ENCODE results near the gene SGMS1. TPM values are rescaled to one million over a fixed set of nuclear protein-coding genes. Genes with fewer than 3 reads are reported as not detected.
"Not testable (repeated sequence)": the region's sequence is repeated elsewhere in the genome, so short reads cannot be mapped to it uniquely, and the experiment has no call there.

SGMS1 gene
- total RNA-seq, 1 experiment from 2014 or later = 24.7 TPM

DNA sequence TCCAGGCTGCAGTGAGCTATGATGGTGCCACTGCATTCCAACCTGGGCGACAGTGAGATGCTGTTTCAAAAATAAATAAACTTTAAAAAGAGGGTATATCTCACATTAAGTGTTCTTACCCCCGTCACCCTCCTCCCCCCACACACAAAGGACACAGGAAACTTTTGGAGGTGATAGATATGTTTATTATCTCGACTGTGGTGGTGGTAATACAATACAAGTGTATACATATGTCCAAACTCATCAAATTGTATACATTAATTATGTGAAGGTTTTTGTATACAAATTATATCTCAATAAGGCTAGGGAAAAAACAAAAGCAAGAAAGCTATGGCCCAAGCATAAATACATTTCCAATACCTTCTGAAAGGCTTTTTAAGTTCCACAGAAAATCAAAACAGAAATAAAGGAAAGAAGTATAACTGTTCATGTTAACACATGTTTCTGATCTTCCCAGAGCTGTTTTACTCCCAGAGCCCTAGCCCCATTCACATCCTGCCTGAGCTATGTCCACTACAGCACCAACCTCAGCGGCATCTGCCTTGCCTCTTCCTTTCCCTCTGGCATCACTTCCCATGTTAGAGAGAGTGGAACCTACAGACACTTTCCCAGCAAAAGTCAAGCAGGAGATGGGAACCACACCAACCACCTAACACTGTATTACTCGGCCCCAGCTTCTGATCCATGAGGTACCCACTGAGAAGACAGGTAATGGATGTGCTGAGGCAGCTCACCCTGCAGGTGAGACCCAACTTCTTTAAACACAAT is 48.1 kb downstream of the SGMS1 start:
- no peaks in the 10 kb centered on the region for H3K9me3 Mint-ChIP-seq (ENCODE audit: unreplicated experiment)
- intact Hi-C loops (cut with micrococcal nuclease) = no loop called here
- CTCF ChIA-PET = interaction anchor here (0.6 to 2.3 kb wide), 6 partner anchors 14 to 1024 kb away, joined by 3 to 7 read pairs (median 4); no protein-coding TSS in a partner anchor
- H3K4me3 Mint-ChIP-seq (ENCODE audit: unreplicated experiment) = no peak overlapping the region
- no peak overlapping the region for H3K27ac Mint-ChIP-seq (ENCODE audit: low read depth, unreplicated experiment)
- DNase-seq (ENCODE audit: unreplicated experiment) = no peak
- POLR2A ChIA-PET = interaction anchor here (0.7 to 1.3 kb wide), 2 partner anchors 48 to 189 kb away, joined by 3 read pairs; partner anchors contain the start of gene SGMS1
- TF ChIP-seq, protein P1, sequence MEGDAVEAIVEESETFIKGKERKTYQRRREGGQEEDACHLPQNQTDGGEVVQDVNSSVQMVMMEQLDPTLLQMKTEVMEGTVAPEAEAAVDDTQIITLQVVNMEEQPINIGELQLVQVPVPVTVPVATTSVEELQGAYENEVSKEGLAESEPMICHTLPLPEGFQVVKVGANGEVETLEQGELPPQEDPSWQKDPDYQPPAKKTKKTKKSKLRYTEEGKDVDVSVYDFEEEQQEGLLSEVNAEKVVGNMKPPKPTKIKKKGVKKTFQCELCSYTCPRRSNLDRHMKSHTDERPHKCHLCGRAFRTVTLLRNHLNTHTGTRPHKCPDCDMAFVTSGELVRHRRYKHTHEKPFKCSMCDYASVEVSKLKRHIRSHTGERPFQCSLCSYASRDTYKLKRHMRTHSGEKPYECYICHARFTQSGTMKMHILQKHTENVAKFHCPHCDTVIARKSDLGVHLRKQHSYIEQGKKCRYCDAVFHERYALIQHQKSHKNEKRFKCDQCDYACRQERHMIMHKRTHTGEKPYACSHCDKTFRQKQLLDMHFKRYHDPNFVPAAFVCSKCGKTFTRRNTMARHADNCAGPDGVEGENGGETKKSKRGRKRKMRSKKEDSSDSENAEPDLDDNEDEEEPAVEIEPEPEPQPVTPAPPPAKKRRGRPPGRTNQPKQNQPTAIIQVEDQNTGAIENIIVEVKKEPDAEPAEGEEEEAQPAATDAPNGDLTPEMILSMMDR (IDR thresholded peaks at IDR 0.05; ENCODE audit: unreplicated experiment) = no peak
- no TSS peak for BruUV-seq (replicated peaks)
- peaks cover 33% of the 10 kb centered on the region for H3K4me1 Mint-ChIP-seq (ENCODE audit: insufficient read depth, unreplicated experiment)
- H3K27me3 Mint-ChIP-seq (ENCODE audit: insufficient read depth, unreplicated experiment) = no peaks in the 10 kb centered on the region
- H3K36me3 Mint-ChIP-seq (ENCODE audit: insufficient read depth, unreplicated experiment) = no peaks in the 10 kb centered on the region

DNA sequence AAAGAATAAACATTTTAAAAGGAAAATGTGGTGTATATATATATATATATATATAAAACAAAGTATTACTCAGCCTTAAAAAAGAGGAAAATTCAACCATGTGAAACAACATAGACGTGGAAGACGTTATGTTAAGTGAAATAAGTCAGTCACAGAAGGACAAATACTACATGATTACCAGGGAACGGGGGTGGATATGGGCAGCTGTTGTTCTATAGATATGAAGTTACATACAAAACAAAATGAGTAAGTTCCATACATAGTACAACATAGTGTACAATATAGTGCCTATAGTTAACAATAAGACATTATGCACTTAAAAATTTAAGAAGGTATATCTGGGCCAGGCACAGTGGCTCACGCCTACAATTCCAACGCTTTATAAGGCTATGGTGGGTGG is 48.8 kb downstream of the SGMS1 start:
- Mint-ChIP-seq H3K27me3 (ENCODE audit: insufficient read depth, unreplicated experiment) (no peaks in the 10 kb centered on the region), H3K36me3 (ENCODE audit: insufficient read depth, unreplicated experiment) (no peaks in the 10 kb centered on the region), H3K4me3 (ENCODE audit: unreplicated experiment) (no peak overlapping the region), H3K4me1 (ENCODE audit: insufficient read depth, unreplicated experiment) (peaks cover 28% of the 10 kb centered on the region), H3K9me3 (ENCODE audit: unreplicated experiment) (no peaks in the 10 kb centered on the region), H3K27ac (ENCODE audit: low read depth, unreplicated experiment) (no peak overlapping the region)
- CTCF ChIA-PET = interaction anchor here (1.5 to 2.3 kb wide), 3 partner anchors 14 to 79 kb away, joined by 5 to 7 read pairs (median 6); no protein-coding TSS in a partner anchor
- no TSS peak for BruUV-seq (replicated peaks)
- no peak for DNase-seq (ENCODE audit: unreplicated experiment)
- TF ChIP-seq, protein P1 (IDR thresholded peaks at IDR 0.05; ENCODE audit: unreplicated experiment) = no peak
- intact Hi-C loops (cut with micrococcal nuclease) = no loop called here
- POLR2A ChIA-PET = no interaction called here

DNA sequence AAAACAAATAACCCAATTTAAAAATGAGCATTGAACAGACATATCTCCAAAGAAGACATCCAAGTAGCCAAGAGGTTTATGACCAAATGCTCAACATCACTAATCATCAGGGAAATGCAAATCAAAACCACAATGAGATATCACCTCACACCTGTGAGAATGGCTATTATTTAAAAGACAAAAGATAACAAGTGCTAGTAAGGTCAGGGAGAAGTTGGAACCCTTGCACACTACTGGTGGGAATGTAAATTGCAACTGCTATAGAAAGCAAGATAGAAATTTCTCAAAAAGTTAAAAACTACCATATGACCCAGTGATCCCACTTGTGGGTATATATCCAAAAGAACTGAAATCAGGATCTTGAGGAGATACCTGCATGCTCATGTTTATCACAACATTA is 49.5 kb downstream of the SGMS1 start:
- no peak overlapping the region for H3K4me3 Mint-ChIP-seq (ENCODE audit: unreplicated experiment)
- no peaks in the 10 kb centered on the region for H3K36me3 Mint-ChIP-seq (ENCODE audit: insufficient read depth, unreplicated experiment)
- TF ChIP-seq, protein P1 (IDR thresholded peaks at IDR 0.05; ENCODE audit: unreplicated experiment) = no peak
- no peaks in the 10 kb centered on the region for H3K9me3 Mint-ChIP-seq (ENCODE audit: unreplicated experiment)
- peaks cover 28% of the 10 kb centered on the region for H3K4me1 Mint-ChIP-seq (ENCODE audit: insufficient read depth, unreplicated experiment)
- H3K27me3 Mint-ChIP-seq (ENCODE audit: insufficient read depth, unreplicated experiment) = no peaks in the 10 kb centered on the region
- CTCF ChIA-PET = no interaction called here
- no peak overlapping the region for H3K27ac Mint-ChIP-seq (ENCODE audit: low read depth, unreplicated experiment)
- POLR2A ChIA-PET = interaction anchor here (1.1 kb wide), 1 partner anchor 30 kb away, joined by 6 read pairs; no protein-coding TSS in a partner anchor
- intact Hi-C loops (cut with micrococcal nuclease) = no loop called here
- DNase-seq (ENCODE audit: unreplicated experiment) = no peak
- BruUV-seq (replicated peaks) = no TSS peak

DNA sequence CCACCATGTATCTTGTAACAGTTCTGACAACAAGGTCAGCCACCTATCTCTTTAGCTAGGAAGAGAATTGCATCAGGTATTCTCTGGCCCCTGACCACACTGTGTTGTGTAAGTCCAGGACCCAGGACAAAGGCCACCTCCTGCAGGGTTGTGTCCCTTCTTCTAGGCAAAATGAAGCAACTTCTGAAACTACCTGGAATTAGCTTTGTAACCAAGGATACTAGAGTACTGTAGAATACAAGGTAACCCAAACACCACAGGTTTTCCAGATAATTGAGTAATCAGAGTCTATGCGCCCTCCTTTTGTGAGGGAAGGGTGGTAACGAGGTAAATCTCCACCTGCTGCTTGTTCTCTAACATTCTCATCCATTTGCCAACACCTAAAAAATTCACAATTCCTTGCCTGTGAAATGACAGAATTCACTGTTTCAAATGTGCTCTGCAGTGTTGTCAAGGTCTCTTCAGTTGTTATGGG is 51.7 kb downstream of the SGMS1 start:
- Mint-ChIP-seq H3K27ac (ENCODE audit: low read depth, unreplicated experiment) (no peak overlapping the region), H3K9me3 (ENCODE audit: unreplicated experiment) (no peaks in the 10 kb centered on the region), H3K4me1 (ENCODE audit: insufficient read depth, unreplicated experiment) (peaks cover 27% of the 10 kb centered on the region), H3K36me3 (ENCODE audit: insufficient read depth, unreplicated experiment) (no peaks in the 10 kb centered on the region), H3K27me3 (ENCODE audit: insufficient read depth, unreplicated experiment) (no peaks in the 10 kb centered on the region), H3K4me3 (ENCODE audit: unreplicated experiment) (no peak overlapping the region)
- no TSS peak for BruUV-seq (replicated peaks)
- intact Hi-C loops (cut with micrococcal nuclease) = no loop called here
- ChIA-PET CTCF (interaction anchor here (1.8 kb wide), 1 partner anchor 9 kb away, joined by 4 read pairs; no protein-coding TSS in a partner anchor), POLR2A (interaction anchor here (0.6 to 1.0 kb wide), 2 partner anchors 10 to 22 kb away, joined by 3 read pairs; no protein-coding TSS in a partner anchor)
- TF ChIP-seq, protein P1 (IDR thresholded peaks at IDR 0.05; ENCODE audit: unreplicated experiment) = no peak
- DNase-seq (ENCODE audit: unreplicated experiment) = no peak

DNA sequence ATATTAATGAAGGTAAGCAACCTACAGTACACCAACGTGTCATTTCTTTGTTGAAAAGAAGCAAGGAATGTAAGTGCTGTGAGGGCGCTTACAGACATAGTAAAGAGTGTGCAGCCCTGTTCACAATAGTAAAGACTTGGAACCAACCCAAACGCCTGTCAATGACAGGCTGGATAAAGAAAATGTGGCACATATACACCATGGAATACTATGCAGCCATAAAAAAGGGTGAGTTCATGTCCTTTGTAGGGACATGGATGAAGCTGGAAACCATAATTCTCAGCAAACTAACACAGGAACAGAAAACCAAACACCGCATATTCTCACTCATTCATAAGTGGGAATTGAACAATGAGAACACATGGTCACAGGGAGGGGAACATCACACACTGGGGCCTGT is 55.0 kb downstream of the SGMS1 start:
- intact Hi-C loops (cut with micrococcal nuclease); DNase-seq (ENCODE audit: unreplicated experiment); BruUV-seq (replicated peaks); CTCF ChIA-PET; H3K27ac Mint-ChIP-seq (ENCODE audit: low read depth, unreplicated experiment); H3K27me3 Mint-ChIP-seq (ENCODE audit: insufficient read depth, unreplicated experiment); H3K9me3 Mint-ChIP-seq (ENCODE audit: unreplicated experiment); H3K36me3 Mint-ChIP-seq (ENCODE audit: insufficient read depth, unreplicated experiment); H3K4me3 Mint-ChIP-seq (ENCODE audit: unreplicated experiment): not testable (repeated sequence)
- POLR2A ChIA-PET = interaction anchor here (0.6 kb wide), 1 partner anchor 127 kb away, joined by 4 read pairs; no protein-coding TSS in a partner anchor
- H3K4me1 Mint-ChIP-seq (ENCODE audit: insufficient read depth, unreplicated experiment) = peaks cover 12% of the 10 kb centered on the region

All from MCF 10A (cell line).